Skeletal muscle tissue (tissue), 4 donors: Measurements from ENCODE around the gene DGLUCY. TPM values are rescaled to one million over a fixed set of nuclear protein-coding genes. Genes with fewer than 3 reads are reported as not detected.
"Not testable (repeated sequence)": the region's sequence is repeated elsewhere in the genome, so short reads cannot be mapped to it uniquely, and the experiment has no call there.

Source experiments
- H3K27ac ChIP-seq: one replicate; pipeline ENCODE4 v1.7.0; 2013; ENCODE audit warnings: mild to moderate bottlenecking, low read depth, low read length, inconsistent platforms
- H3K27me3 ChIP-seq, 3 donors: one replicate each; pipeline ENCODE4 v1.7.0; 2013; ENCODE audit warnings: low read length in 3 of 3; ENCODE audit not compliant: control insufficient read depth in 3 of 3, insufficient read depth in 3 of 3
- H3K36me3 ChIP-seq, 3 donors: one replicate each; pipeline ENCODE4 v1.7.0; 2013; ENCODE audit warnings: low read length in 3 of 3; ENCODE audit not compliant: control insufficient read depth in 3 of 3, insufficient read depth in 3 of 3
- H3K4me1 ChIP-seq, 3 donors: one replicate each; pipeline ENCODE4 v1.7.0; 2013; ENCODE audit warnings: low read length in 3 of 3, mild to moderate bottlenecking in 3 of 3; ENCODE audit not compliant: control insufficient read depth in 3 of 3, insufficient read depth in 3 of 3
- H3K4me3 ChIP-seq, 3 donors: one replicate each; pipeline ENCODE4 v1.7.0; 2013; ENCODE audit warnings: low read length in 3 of 3
- H3K9ac ChIP-seq, 3 donors: one replicate each; pipeline ENCODE4 v1.7.0; 2013; ENCODE audit warnings: low read length in 3 of 3, mild to moderate bottlenecking in 3 of 3, moderate library complexity in 2 of 3, low read depth in 1 of 3
- H3K9me3 ChIP-seq, 3 donors: one replicate each; pipeline ENCODE4 v1.7.0; 2013; ENCODE audit warnings: low read length in 3 of 3; ENCODE audit not compliant: control insufficient read depth in 3 of 3
- total RNA-seq: library from RNA; depleted of rRNA; stranded (reverse); fragments of >200 nt; gene quantifications from one replicate; pipeline ENCODE4 v1.2.3, GENCODE V29; 2014
- donor health status: Osteomylitis.

The DGLUCY gene
- total RNA-seq, 1 donor from 2014 or later = 49.6 TPM

GRCh38 chr14:91087470-91087869 is 26.4 kb upstream of the DGLUCY start:
- not testable (repeated sequence) for H3K27ac ChIP-seq, H3K36me3 ChIP-seq, H3K4me3 ChIP-seq, H3K4me1 ChIP-seq, H3K9me3 ChIP-seq, H3K9ac ChIP-seq, H3K27me3 ChIP-seq

- Histone ChIP-seq H3K9ac (no peak overlapping the region), H3K4me3 (no peak overlapping the region), H3K36me3 (no peaks in the 10 kb centered on the region), H3K4me1 (peaks cover 0 to 7% (median 4%) of the 10 kb centered on the region in 3 donors), H3K27me3 (no peaks in the 10 kb centered on the region), H3K9me3 (no peaks in the 10 kb centered on the region), H3K27ac (no peak overlapping the region)
These were observed 25.2 kb upstream of the DGLUCY start for GRCh38 chr14:91088585-91089235.

DNA sequence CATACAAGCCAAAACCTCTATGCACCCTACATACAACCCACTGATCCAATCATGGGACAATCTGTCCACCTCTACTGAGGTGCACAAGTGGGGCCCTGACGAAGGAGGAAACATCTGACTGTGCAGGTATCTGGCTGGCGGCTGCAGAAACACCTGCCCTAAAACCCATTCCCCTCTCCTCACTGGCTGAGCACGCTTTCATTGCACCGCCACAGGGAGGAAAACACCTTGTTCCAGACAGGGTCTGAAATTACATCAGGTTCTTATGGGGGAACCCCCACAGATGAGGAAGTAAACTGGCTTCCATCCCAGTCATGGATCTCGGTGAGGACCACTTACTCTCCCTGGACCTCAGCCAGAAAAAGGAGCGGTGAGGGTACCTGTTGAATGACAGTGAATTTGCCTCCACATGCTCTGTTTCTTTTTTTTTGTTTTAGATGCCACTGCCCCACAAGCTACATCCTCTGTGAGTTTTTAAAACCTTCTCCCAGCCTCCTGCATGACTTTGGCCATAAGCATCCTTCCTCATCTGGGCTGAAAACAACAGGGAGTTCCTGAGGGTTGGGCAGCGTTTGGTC is 23.8 kb upstream of the DGLUCY start:
- Histone ChIP-seq H3K9me3 (no peaks in the 10 kb centered on the region), H3K27me3 (no peaks in the 10 kb centered on the region), H3K36me3 (no peaks in the 10 kb centered on the region), H3K9ac (no peak overlapping the region), H3K4me3 (no peak overlapping the region), H3K4me1 (peaks cover 0 to 17% (median 15%) of the 10 kb centered on the region in 3 donors), H3K27ac (no peak overlapping the region)

- no peaks in the 10 kb centered on the region for H3K27me3 ChIP-seq
- peaks cover 0 to 20% (median 18%) of the 10 kb centered on the region in 3 donors for H3K4me1 ChIP-seq
- H3K27ac ChIP-seq = no peak overlapping the region
- no peak overlapping the region for H3K4me3 ChIP-seq
- H3K9ac ChIP-seq = no peak overlapping the region
- no peaks in the 10 kb centered on the region for H3K9me3 ChIP-seq
- no peaks in the 10 kb centered on the region for H3K36me3 ChIP-seq
These were observed 23.1 kb upstream of the DGLUCY start for GRCh38 chr14:91090743-91091142.

- no peaks in the 10 kb centered on the region for H3K27me3 ChIP-seq
- H3K9me3 ChIP-seq = no peaks in the 10 kb centered on the region
- H3K4me3 ChIP-seq = no peak overlapping the region
- H3K4me1 ChIP-seq = peaks cover 0 to 20% (median 18%) of the 10 kb centered on the region in 3 donors
- H3K27ac ChIP-seq = no peak overlapping the region
- no peaks in the 10 kb centered on the region for H3K36me3 ChIP-seq
- H3K9ac ChIP-seq = no peak overlapping the region
These were observed 21.8 kb upstream of the DGLUCY start for GRCh38 chr14:91092073-91092472.

DNA sequence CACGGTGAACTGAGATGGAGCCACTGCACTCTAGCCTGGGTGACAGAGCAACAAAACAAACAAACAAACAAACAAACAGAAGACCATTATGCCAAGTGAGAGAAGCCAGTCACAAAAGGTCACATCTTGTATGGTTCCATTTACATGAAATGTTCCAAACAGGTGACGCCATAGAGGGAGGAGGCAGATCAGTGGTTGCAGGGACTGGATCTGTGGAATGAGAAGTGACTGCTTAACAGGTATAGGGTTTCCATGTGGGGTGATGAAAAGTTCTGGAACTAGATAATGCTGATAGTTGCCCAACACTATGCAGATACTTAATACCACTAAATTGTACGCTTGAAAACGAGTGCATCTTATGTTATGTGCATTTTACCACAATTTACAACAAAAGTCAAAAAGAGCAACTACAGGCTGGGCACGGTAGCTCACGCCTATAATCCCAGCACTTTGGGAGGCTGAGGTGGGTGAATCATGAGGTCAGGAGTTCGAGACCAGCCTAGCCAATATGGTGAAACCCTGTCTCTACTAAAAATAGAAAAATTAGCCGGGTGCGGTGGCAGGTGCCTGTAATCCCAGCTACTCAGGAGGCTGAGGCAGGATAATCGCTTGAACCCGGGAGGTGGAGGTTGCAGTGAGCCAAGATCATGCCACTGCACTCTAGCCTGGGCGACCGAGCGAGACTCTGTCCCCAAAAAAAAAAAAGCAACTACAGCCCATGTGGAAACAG is 20.0 kb upstream of the DGLUCY start:
- not testable (repeated sequence) for H3K36me3 ChIP-seq, H3K9me3 ChIP-seq, H3K9ac ChIP-seq, H3K27me3 ChIP-seq, H3K4me3 ChIP-seq
- Histone ChIP-seq H3K27ac (peak overlapping the region; percentile 74), H3K4me1 (peaks cover 0 to 18% (median 18%) of the 10 kb centered on the region in 3 donors)

DNA sequence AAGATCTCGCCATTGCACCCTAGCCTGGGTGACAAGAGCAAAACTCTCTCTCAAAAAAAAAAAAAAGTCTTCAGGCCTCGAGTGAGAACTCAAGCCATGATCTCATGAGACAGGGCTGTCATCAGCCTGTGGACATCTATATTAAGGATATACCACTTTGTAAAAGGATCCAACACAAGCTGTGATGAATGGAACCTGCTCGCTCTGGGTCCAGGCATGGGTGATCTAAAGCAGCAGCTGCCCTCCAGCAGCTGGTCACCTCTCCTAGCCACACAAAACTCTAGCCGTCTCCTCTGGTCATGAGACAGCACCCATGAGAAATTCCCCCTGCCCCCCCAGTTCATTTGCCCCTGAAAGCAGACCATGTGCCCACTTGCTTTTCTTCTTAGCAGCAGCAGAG is 19.1 kb upstream of the DGLUCY start:
- peak overlapping the region in 1 of 3 donors; percentile 25 for H3K9ac ChIP-seq
- H3K4me3 ChIP-seq = peak overlapping the region in 1 of 3 donors; percentile 12
- no peaks in the 10 kb centered on the region for H3K9me3 ChIP-seq
- peaks cover 0 to 19% (median 18%) of the 10 kb centered on the region in 3 donors for H3K4me1 ChIP-seq
- H3K36me3 ChIP-seq = no peaks in the 10 kb centered on the region
- no peaks in the 10 kb centered on the region for H3K27me3 ChIP-seq
- peak overlapping the region; percentile 74 for H3K27ac ChIP-seq

GRCh38 chr14:91095178-91095577 is 18.7 kb upstream of the DGLUCY start:
- H3K4me3 ChIP-seq = peak overlapping the region in 1 of 3 donors; percentile 12
- no peaks in the 10 kb centered on the region for H3K9me3 ChIP-seq
- H3K9ac ChIP-seq = peak overlapping the region in 1 of 3 donors; percentile 25
- no peaks in the 10 kb centered on the region for H3K36me3 ChIP-seq
- H3K27ac ChIP-seq = peak overlapping the region; percentile 74
- H3K4me1 ChIP-seq = peaks cover 0 to 19% (median 18%) of the 10 kb centered on the region in 3 donors
- H3K27me3 ChIP-seq = no peaks in the 10 kb centered on the region

- not testable (repeated sequence) for H3K27me3 ChIP-seq, H3K4me3 ChIP-seq, H3K9me3 ChIP-seq, H3K27ac ChIP-seq, H3K36me3 ChIP-seq, H3K9ac ChIP-seq
- peaks cover 0 to 19% (median 18%) of the 10 kb centered on the region in 3 donors for H3K4me1 ChIP-seq
These were observed 16.2 kb upstream of the DGLUCY start for GRCh38 chr14:91097657-91098056.

- H3K4me1 ChIP-seq = peaks cover 0 to 19% (median 18%) of the 10 kb centered on the region in 3 donors
- no peaks in the 10 kb centered on the region for H3K36me3 ChIP-seq
- no peaks in the 10 kb centered on the region for H3K27me3 ChIP-seq
- no peak overlapping the region for H3K4me3 ChIP-seq
- H3K9me3 ChIP-seq = no peaks in the 10 kb centered on the region
- H3K27ac ChIP-seq = no peak overlapping the region
- H3K9ac ChIP-seq = no peak overlapping the region
These were observed 15.3 kb upstream of the DGLUCY start for GRCh38 chr14:91098591-91098990.
